PC-9 (cell line): ENCODE results near the gene NR2F1-AS1. TPM values are rescaled to one million over a fixed set of nuclear protein-coding genes. Genes with fewer than 3 reads are reported as not detected.

Source experiments
- BruUV-seq: library from RNA; stranded (reverse); fragments of 400-500 nt; replicated peaks from 2 replicates; lab custom pipeline; 2021; lab: Mats Ljungman, UMichigan
- CTCF ChIA-PET: fragments of 300-600 bp; sonication (Branson Sonifier 250); formaldehyde crosslinking; loops from one replicate; lab custom pipeline; 2022; ENCODE audit warnings: antibody characterized with exemption; lab: Charles Lee
- POLR2A ChIA-PET: fragments of 300-600 bp; sonication (Branson Sonifier 250); formaldehyde crosslinking; loops from one replicate; lab custom pipeline; 2022; ENCODE audit warnings: antibody characterized with exemption; ENCODE audit not compliant: unreplicated experiment; lab: Charles Lee
- DNase-seq, 2 experiments: peaks; one replicate each; pipeline versions ENCODE4 v3.0.0 to v3.0.0-alpha.2; 2015 to 2022; ENCODE audit warnings: mixed read lengths in 1 of 2
- H2AFZ ChIP-seq: fragments of 200-600 bp; sonication (generic); 2 replicates; pipeline ENCODE4 v1.8.1; 2017; ENCODE audit warnings: antibody characterized with exemption
- H3F3A ChIP-seq: fragments of 200-600 bp; sonication (generic); 2 replicates; pipeline ENCODE4 v1.8.1; 2017; ENCODE audit warnings: antibody characterized with exemption, mild to moderate bottlenecking, low read depth; ENCODE audit not compliant: insufficient read depth
- H3K27ac ChIP-seq: fragments of 200-600 bp; sonication (generic); 2 replicates; pipeline ENCODE4 v1.6.1; 2016; ENCODE audit warnings: mixed run types
- H3K27me3 ChIP-seq: fragments of 200-600 bp; sonication (generic); 2 replicates; pipeline ENCODE4 v1.6.1; 2016; ENCODE audit warnings: low read depth, mixed run types; ENCODE audit not compliant: insufficient read depth
- H3K36me3 ChIP-seq: fragments of 200-600 bp; sonication (generic); 2 replicates; pipeline ENCODE4 v1.6.1; 2016; ENCODE audit warnings: low read depth, mixed run types
- H3K4me1 ChIP-seq: fragments of 200-600 bp; sonication (generic); replicated peaks from 2 replicates; pipeline ENCODE4 v1.6.1; 2016; ENCODE audit warnings: mixed run types; ENCODE audit not compliant: insufficient read depth
- H3K4me2 ChIP-seq: fragments of 200-600 bp; sonication (generic); 2 replicates; pipeline ENCODE4 v1.6.1; 2017; ENCODE audit warnings: mixed run types
- H3K4me3 ChIP-seq: fragments of 200-600 bp; sonication (generic); 2 replicates; pipeline ENCODE4 v1.6.1; 2016; ENCODE audit warnings: mixed run types
- H3K79me2 ChIP-seq: fragments of 200-600 bp; sonication (generic); 2 replicates; pipeline ENCODE4 v1.6.1; 2017; ENCODE audit warnings: low read depth, mixed run types
- H3K9me2 ChIP-seq: fragments of 200-600 bp; sonication (generic); 2 replicates; pipeline ENCODE4 v1.8.1; 2017; ENCODE audit warnings: mild to moderate bottlenecking; ENCODE audit not compliant: insufficient read depth
- H3K9me3 ChIP-seq: fragments of 200-600 bp; sonication (generic); 2 replicates; pipeline ENCODE4 v1.8.1; 2016; ENCODE audit warnings: low read depth; ENCODE audit not compliant: insufficient read depth
- H4K20me1 ChIP-seq: fragments of 200-600 bp; sonication (generic); 2 replicates; pipeline ENCODE4 v1.8.1; 2017; ENCODE audit not compliant: insufficient read depth
- EZH2 ChIP-seq: fragments of 200-600 bp; sonication (generic); IDR thresholded peaks from 2 replicates; pipeline ENCODE4 v1.8.0; 2017; ENCODE audit warnings: antibody characterized with exemption, low read depth
- intact Hi-C: fragments of 100-400 bp; cut with micrococcal nuclease; formaldehyde crosslinking; loops from one replicate; pipeline ENCODE4 v1.10.0; 2022; ENCODE audit not compliant: unreplicated experiment
- total RNA-seq: library from RNA; stranded (reverse); gene quantifications from 2 replicates; pipeline ENCODE4 v1.2.3, GENCODE V29; 2021
- TF ChIP-seq, protein P1 (sequence below): fragments of 200-600 bp; sonication (generic); conservative IDR thresholded peaks from 2 replicates; pipeline ENCODE4 v1.6.1; 2017; ENCODE audit warnings: mixed run types, antibody characterized with exemption, mild to moderate bottlenecking, moderate library complexity

The NR2F1-AS1 gene
- total RNA-seq, 1 experiment from 2014 or later, result 6.0 TPM

DNA sequence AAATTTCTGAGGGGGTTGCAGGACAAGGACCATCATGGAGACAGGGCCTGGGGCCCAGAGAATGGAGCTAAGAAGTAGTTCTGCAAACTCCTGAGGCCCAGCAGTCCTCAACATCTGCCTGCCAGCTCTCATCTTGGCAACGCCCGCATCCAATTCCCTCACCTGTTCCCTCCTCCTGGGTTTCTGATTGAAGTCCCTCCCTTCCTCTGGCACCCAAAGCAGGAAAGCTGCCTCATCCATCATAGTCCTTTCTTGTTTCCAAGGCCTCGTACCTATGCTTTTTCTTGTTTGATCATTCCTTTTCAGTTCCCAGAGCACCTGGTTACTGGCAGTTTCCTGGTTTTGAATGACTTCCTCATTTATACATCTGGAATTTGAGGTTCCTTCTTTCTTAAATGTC is 181.3 kb downstream of the NR2F1-AS1 start:
- DNase-seq, result no peak
- CTCF ChIA-PET, result no interaction called here
- intact Hi-C loops, result no loop called here

DNA sequence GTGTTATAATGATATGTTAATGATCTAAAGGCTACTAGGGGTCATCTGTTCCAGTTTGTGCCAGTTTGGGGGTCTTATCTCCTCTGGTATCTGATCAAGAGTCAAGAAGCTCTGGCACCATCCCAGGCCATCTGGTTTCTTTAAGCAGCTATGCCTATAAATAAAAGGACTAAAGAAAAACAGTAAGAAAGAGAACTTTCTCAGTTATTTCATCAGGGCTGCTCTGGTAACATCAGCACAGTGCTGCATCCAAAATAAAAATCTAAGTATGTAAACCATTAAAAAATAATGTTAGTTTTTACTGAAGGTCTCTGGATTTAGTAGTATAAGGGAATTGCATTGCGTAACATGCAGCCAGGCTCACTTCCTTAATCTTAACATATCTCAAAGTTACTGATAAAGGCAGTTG is 185.0 kb downstream of the NR2F1-AS1 start:
- no peak for TF ChIP-seq EZH2
- TF ChIP-seq, protein P1, sequence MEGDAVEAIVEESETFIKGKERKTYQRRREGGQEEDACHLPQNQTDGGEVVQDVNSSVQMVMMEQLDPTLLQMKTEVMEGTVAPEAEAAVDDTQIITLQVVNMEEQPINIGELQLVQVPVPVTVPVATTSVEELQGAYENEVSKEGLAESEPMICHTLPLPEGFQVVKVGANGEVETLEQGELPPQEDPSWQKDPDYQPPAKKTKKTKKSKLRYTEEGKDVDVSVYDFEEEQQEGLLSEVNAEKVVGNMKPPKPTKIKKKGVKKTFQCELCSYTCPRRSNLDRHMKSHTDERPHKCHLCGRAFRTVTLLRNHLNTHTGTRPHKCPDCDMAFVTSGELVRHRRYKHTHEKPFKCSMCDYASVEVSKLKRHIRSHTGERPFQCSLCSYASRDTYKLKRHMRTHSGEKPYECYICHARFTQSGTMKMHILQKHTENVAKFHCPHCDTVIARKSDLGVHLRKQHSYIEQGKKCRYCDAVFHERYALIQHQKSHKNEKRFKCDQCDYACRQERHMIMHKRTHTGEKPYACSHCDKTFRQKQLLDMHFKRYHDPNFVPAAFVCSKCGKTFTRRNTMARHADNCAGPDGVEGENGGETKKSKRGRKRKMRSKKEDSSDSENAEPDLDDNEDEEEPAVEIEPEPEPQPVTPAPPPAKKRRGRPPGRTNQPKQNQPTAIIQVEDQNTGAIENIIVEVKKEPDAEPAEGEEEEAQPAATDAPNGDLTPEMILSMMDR, result no peak
- Histone ChIP-seq H3K79me2 (no peaks in the 10 kb centered on the region), H3K27me3 (no peaks in the 10 kb centered on the region), H3K27ac (no peak overlapping the region), H4K20me1 (no peaks in the 10 kb centered on the region), H3K36me3 (no peaks in the 10 kb centered on the region), H2AFZ (no peak overlapping the region), H3K4me1 (no peaks in the 10 kb centered on the region), H3K4me2 (no peak overlapping the region), H3F3A (no peaks in the 10 kb centered on the region), H3K9me2 (no peaks in the 10 kb centered on the region), H3K4me3 (no peak overlapping the region), H3K9me3 (peaks cover 8% of the 10 kb centered on the region; the same call in 1 of the 2 replicates)
- BruUV-seq, result no TSS peak
- intact Hi-C loops, result no loop called here
- POLR2A ChIA-PET, result no interaction called here
- DNase-seq, result no peak
- CTCF ChIA-PET, result no interaction called here

More for the DNA sequence above, 181.3 kb downstream of the NR2F1-AS1 start:
- BruUV-seq, result no TSS peak
- TF ChIP-seq, protein P1, result no peak
- H3K4me2 ChIP-seq, result no peak overlapping the region
- no peaks in the 10 kb centered on the region for H3K36me3 ChIP-seq
- no peak overlapping the region for H3K4me3 ChIP-seq
- peaks cover 8% of the 10 kb centered on the region; the same call in 1 of the 2 replicates for H3K9me3 ChIP-seq
- H3K9me2 ChIP-seq, result no peaks in the 10 kb centered on the region
- POLR2A ChIA-PET, result no interaction called here
- no peaks in the 10 kb centered on the region for H3K79me2 ChIP-seq
- H3K4me1 ChIP-seq, result peaks cover 14% of the 10 kb centered on the region; the same call in 1 of the 2 replicates
- no peak overlapping the region for H2AFZ ChIP-seq
- no peaks in the 10 kb centered on the region for H4K20me1 ChIP-seq
- no peaks in the 10 kb centered on the region for H3F3A ChIP-seq
- H3K27me3 ChIP-seq, result no peaks in the 10 kb centered on the region
- no peak overlapping the region for H3K27ac ChIP-seq

DNA sequence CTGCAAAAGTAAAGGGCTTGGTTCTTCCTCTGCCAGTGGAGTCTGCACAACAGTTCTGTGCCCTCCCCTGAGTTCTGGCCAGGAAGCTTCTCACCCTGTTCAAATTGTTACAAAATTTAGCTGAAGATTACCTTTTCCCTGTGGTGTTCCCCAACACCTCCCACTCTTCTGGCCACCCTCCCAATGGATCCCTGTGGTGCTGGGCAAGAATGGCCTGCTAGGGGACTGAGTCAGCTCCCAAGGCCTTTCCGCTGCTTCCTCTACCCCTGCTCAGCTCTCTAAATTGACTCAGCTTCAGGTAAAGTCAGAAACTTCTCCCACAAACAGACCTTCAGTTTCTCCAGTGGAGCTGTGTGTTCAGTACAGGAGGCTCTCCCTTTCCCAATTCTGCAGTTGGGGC is 186.0 kb downstream of the NR2F1-AS1 start:
- CTCF ChIA-PET, result no interaction called here

More for the DNA sequence above, 186.0 kb downstream of the NR2F1-AS1 start:
- Histone ChIP-seq H3K79me2 (no peaks in the 10 kb centered on the region), H2AFZ (no peak overlapping the region), H4K20me1 (no peaks in the 10 kb centered on the region), H3K4me2 (no peak overlapping the region), H3K9me2 (no peaks in the 10 kb centered on the region), H3K4me1 (no peaks in the 10 kb centered on the region), H3K27ac (no peak overlapping the region), H3K4me3 (no peak overlapping the region), H3F3A (no peaks in the 10 kb centered on the region), H3K9me3 (peaks cover 8% of the 10 kb centered on the region; the same call in 1 of the 2 replicates), H3K36me3 (no peaks in the 10 kb centered on the region), H3K27me3 (no peaks in the 10 kb centered on the region)
- TF ChIP-seq, protein P1, result no peak
- no peak for DNase-seq
- intact Hi-C loops, result no loop called here
- BruUV-seq, result no TSS peak
- POLR2A ChIA-PET, result no interaction called here
